HUES48 (cell line): Measurements from ENCODE around the gene DHRSX.
"Not testable (repeated sequence)": the region's sequence is repeated elsewhere in the genome, so short reads cannot be mapped to it uniquely, and the experiment has no call there.

Experiments used
- H3K27ac ChIP-seq: one replicate; pipeline ENCODE4 v1.7.0; 2013; ENCODE audit warnings: low read depth, low read length, inconsistent platforms
- H3K27me3 ChIP-seq: 2 replicates; pipeline ENCODE4 v1.6.1; 2013; ENCODE audit warnings: mild to moderate bottlenecking, low read length; ENCODE audit not compliant: control insufficient read depth, insufficient read depth
- H3K36me3 ChIP-seq: 2 replicates; pipeline ENCODE4 v1.6.1; 2013; ENCODE audit warnings: low read length; ENCODE audit not compliant: control insufficient read depth, insufficient read depth
- H3K4me1 ChIP-seq: 2 replicates; pipeline ENCODE4 v1.6.1; 2013; ENCODE audit warnings: mild to moderate bottlenecking, low read length; ENCODE audit not compliant: control insufficient read depth, insufficient read depth
- H3K4me3 ChIP-seq: 2 replicates; pipeline ENCODE4 v1.5.1; 2013; ENCODE audit warnings: mild to moderate bottlenecking, low read depth, low read length
- H3K9ac ChIP-seq: 2 replicates; pipeline ENCODE4 v1.6.1; 2013; ENCODE audit warnings: mild to moderate bottlenecking, low read depth, low read length, moderate library complexity
- H3K9me3 ChIP-seq: 2 replicates; pipeline ENCODE4 v1.6.1; 2013; ENCODE audit warnings: low read length; ENCODE audit not compliant: control insufficient read depth, insufficient read depth

The DHRSX gene

DNA sequence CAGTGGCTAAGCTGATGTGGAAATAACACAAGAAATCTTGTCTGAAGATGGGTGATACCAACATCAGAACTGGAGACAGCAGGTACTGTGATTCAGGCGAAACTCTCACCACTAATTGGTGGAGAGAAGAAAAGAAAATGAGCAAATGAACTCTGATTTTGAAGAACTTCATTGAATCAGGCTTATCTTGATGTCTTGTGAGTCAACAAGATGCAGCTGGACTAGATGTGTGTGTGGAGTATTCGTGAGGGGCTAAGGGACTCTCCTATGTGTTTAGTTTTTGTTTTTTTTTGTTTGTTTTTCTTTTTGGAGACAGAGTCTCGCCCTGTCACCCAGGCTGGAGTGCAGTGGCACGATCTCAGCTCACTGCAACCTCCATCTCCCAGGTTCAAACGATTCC is 131.6 kb downstream of the DHRSX start:
- H3K27ac ChIP-seq: no peak overlapping the region
- H3K36me3 ChIP-seq: no peaks in the 10 kb centered on the region
- H3K9me3 ChIP-seq: peaks cover 6% of the 10 kb centered on the region; the same call in 1 of the 2 replicates
- no peak overlapping the region for H3K9ac ChIP-seq
- no peaks in the 10 kb centered on the region for H3K27me3 ChIP-seq
- H3K4me3 ChIP-seq: no peak overlapping the region
- no peaks in the 10 kb centered on the region for H3K4me1 ChIP-seq

DNA sequence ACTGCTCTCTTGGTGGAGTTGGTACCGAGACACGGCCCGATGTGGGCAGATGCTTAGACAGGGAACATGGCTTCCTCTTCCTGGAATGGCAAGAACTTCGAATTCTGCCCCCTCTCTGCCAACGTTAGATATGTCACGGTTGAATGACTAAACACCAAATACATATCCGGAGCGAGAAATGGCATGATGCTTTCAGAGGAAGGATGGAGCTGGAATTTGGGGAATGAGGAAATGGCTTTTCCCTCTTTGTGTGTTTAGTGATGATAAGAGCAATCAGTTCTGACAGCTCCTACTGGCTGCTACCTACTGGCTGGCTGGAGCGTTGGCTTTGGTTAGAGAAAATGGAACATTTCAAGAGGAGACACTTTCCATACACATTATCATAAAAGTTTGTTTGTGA is 140.0 kb downstream of the DHRSX start:
- Histone ChIP-seq H3K27me3 (no peaks in the 10 kb centered on the region), H3K27ac (no peak overlapping the region), H3K36me3 (no peaks in the 10 kb centered on the region), H3K4me3 (no peak overlapping the region), H3K9ac (no peak overlapping the region), H3K4me1 (no peaks in the 10 kb centered on the region), H3K9me3 (peaks cover 16% of the 10 kb centered on the region)

GRCh38 chrX:2359522-2359921 is 141.3 kb downstream of the DHRSX start:
- H3K9me3 ChIP-seq: peaks cover 13% of the 10 kb centered on the region
- not testable (repeated sequence) for H3K27me3 ChIP-seq, H3K27ac ChIP-seq, H3K4me3 ChIP-seq, H3K36me3 ChIP-seq, H3K9ac ChIP-seq, H3K4me1 ChIP-seq

DNA sequence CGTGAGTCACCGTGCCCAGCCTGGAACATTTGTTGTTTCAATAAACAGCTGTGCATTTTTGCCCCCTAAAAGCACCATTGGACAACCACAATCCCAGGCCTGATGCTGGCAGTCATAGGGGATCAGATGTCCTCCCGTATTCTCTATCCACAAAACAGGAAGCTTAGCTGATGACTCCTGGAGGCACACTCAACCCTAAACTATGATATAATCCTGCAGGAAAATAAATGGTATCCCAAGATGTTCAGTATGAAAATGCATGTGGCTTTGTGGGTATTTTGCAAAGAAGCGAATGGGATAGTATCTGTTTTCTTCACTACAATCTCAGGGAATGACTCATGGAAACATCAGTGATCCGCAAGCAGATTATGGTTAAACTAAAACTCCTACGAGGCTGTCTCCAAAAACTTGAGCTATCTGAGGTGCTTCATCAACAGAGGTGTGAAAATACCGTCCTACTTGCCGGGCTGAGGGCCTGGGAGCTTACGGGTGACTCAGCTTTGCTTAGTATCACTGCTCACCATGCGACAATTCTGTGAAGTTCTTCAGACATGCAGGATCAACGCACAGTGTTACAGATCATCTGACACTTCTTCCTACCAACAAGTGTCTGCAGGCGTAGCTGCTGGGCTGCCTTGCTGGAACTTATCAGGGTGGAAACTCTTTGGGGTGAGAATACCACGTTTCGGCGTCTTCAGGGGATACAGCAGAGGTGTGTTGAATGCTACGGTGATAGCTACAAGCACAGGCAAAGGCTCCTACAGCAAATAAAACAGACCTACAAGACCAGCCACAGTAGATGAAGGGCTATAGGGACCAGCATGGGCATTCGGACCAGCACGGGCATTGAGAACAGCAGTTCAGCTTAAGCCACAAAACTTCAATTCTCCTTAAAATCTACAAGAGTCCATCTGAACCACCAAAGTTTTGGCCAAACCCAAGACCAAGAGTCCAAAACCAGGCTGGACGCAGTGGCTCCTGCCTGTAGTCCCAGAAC is 148.5 kb downstream of the DHRSX start:
- Histone ChIP-seq H3K27me3 (no peaks in the 10 kb centered on the region), H3K9ac (no peak overlapping the region), H3K4me1 (no peaks in the 10 kb centered on the region), H3K27ac (no peak overlapping the region), H3K9me3 (no peaks in the 10 kb centered on the region), H3K36me3 (no peaks in the 10 kb centered on the region), H3K4me3 (no peak overlapping the region)

DNA sequence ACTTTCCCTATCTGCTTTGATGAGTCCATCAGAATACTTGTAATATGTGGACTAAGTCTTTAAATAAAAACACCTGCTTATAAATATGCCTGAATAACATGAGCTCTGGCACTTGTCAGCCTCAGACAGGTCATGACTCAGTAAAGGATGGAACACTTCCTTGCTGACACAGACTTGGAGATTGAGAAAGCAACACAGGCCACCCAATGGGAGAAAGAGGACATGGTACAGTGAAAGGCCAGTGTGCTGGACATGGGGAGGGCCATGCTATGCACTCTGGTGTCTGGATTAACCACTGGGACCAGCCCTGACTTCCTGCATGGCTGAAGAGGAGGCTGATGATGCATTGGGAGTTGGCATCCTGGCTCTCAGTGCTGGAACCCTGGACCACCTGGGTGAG is 149.5 kb downstream of the DHRSX start:
- Histone ChIP-seq H3K4me3 (no peak overlapping the region), H3K9ac (no peak overlapping the region), H3K9me3 (no peaks in the 10 kb centered on the region), H3K36me3 (no peaks in the 10 kb centered on the region), H3K27ac (no peak overlapping the region), H3K27me3 (no peaks in the 10 kb centered on the region), H3K4me1 (no peaks in the 10 kb centered on the region)

GRCh38 chrX:2350703-2351102 is 150.1 kb downstream of the DHRSX start:
- H3K27me3 ChIP-seq, H3K36me3 ChIP-seq, H3K4me3 ChIP-seq, H3K27ac ChIP-seq, H3K9me3 ChIP-seq, H3K4me1 ChIP-seq, H3K9ac ChIP-seq: not testable (repeated sequence)

DNA sequence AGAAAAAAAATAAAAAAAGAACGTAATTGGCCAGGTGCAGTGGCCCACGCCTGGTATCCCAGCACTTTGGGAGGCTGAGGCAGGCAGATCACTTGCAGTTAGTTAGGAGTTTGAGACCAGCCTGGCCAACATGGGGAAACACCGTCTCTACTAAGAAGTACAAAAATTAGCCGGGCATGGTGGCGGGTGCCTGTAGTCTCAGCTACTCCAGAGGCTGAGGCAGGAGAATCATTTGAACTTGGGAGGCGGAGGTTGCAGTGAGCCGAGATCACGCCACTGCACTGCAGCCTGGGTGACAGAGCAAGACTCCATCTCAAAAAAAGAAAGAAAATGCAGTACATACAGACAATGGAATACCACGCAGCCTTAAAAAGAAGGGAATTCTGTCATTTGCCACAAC is 150.7 kb downstream of the DHRSX start:
- H3K27me3 ChIP-seq, H3K4me1 ChIP-seq, H3K9me3 ChIP-seq: not testable (repeated sequence)

DNA sequence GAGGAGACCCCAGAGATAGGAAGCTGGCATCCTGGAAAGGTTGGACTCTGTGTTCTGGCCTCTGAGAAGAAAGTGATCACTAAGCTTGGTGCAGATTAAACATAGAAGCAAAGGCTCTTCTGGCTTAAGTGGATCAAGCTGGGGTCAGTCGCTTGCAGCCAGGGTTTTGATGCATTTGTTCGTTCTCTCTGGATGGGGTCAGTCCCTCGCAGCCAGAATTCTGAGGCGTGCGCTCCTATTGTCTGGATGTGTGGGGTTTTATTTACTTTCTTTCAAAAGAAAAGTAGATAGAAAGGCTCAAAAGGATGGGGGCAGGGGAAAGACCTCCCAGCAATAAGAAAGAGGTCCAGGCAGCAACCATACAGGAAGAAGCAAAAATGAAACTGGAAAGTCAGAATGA is 152.6 kb downstream of the DHRSX start:
- Histone ChIP-seq H3K9me3 (peaks cover 3% of the 10 kb centered on the region; the same call in 1 of the 2 replicates), H3K4me3 (no peak overlapping the region), H3K36me3 (0 out of 2 replicates have a peak, but pooled peaks cover 4% of the 10 kb centered on the region), H3K9ac (no peak overlapping the region), H3K27ac (no peak overlapping the region), H3K4me1 (no peaks in the 10 kb centered on the region), H3K27me3 (no peaks in the 10 kb centered on the region)

More for the DNA sequence above, 150.7 kb downstream of the DHRSX start:
- not testable (repeated sequence) for H3K36me3 ChIP-seq, H3K27ac ChIP-seq, H3K4me3 ChIP-seq, H3K9ac ChIP-seq

- Histone ChIP-seq H3K9me3 (peaks cover 3% of the 10 kb centered on the region; the same call in 1 of the 2 replicates), H3K27me3 (no peaks in the 10 kb centered on the region), H3K27ac (no peak overlapping the region)
Observed at GRCh38 chrX:2346158-2346557, 154.6 kb downstream of the DHRSX start.

GRCh38 chrX:2345562-2345961 is 155.2 kb downstream of the DHRSX start:
- H3K36me3 ChIP-seq: 0 out of 2 replicates have a peak, but pooled peaks cover 4% of the 10 kb centered on the region
- H3K9me3 ChIP-seq: peaks cover 3% of the 10 kb centered on the region; the same call in 1 of the 2 replicates

More at GRCh38 chrX:2346158-2346557, 154.6 kb downstream of the DHRSX start:
- H3K4me3 ChIP-seq: no peak overlapping the region
- H3K36me3 ChIP-seq: 0 out of 2 replicates have a peak, but pooled peaks cover 4% of the 10 kb centered on the region
- peaks cover 6% of the 10 kb centered on the region; the same call in 1 of the 2 replicates for H3K4me1 ChIP-seq
- no peak overlapping the region for H3K9ac ChIP-seq

GRCh38 chrX:2343413-2343812 is 157.4 kb downstream of the DHRSX start:
- peaks cover 3% of the 10 kb centered on the region; the same call in 1 of the 2 replicates for H3K9me3 ChIP-seq
- peaks cover 6% of the 10 kb centered on the region; the same call in 1 of the 2 replicates for H3K4me1 ChIP-seq
- 0 out of 2 replicates have a peak, but pooled peaks cover 4% of the 10 kb centered on the region for H3K36me3 ChIP-seq
- no peak overlapping the region for H3K4me3 ChIP-seq
- no peaks in the 10 kb centered on the region for H3K27me3 ChIP-seq
- H3K9ac ChIP-seq: no peak overlapping the region
- H3K27ac ChIP-seq: no peak overlapping the region

More at GRCh38 chrX:2345562-2345961, 155.2 kb downstream of the DHRSX start:
- no peak overlapping the region for H3K27ac ChIP-seq
- no peak overlapping the region for H3K4me3 ChIP-seq
- H3K4me1 ChIP-seq: peaks cover 6% of the 10 kb centered on the region; the same call in 1 of the 2 replicates
- H3K9ac ChIP-seq: no peak overlapping the region
- no peaks in the 10 kb centered on the region for H3K27me3 ChIP-seq
